ENCODE results near the gene CELA2B.

GRCh38 chr1:15427280-15427666 is 48.6 kb upstream of the CELA2B start:
- TF ChIP-seq ZC3H10 (CRISPR knock-in tag; IDR thresholded peaks at IDR 0.05) (no peak), ARNTL (CRISPR knock-in tag; IDR thresholded peaks at IDR 0.05; ENCODE audit: borderline replicate concordance, low read depth) (no peak), ZFP30 (CRISPR knock-in tag; IDR thresholded peaks at IDR 0.05) (no peak), CSDC2 (CRISPR knock-in tag; IDR thresholded peaks at IDR 0.05) (no peak), ISL1 (CRISPR knock-in tag; IDR thresholded peaks at IDR 0.05) (no peak), TCF4 (CRISPR knock-in tag; IDR thresholded peaks at IDR 0.05; ENCODE audit: borderline replicate concordance) (no peak), ZNF70 (CRISPR knock-in tag; IDR thresholded peaks at IDR 0.05) (no peak), RARB (CRISPR knock-in tag; IDR thresholded peaks at IDR 0.05) (no peak), ESRRG (CRISPR knock-in tag; IDR thresholded peaks at IDR 0.05) (no peak), TSHZ2 (CRISPR knock-in tag; IDR thresholded peaks at IDR 0.05) (no peak)
- TF ChIP-seq, protein P1, sequence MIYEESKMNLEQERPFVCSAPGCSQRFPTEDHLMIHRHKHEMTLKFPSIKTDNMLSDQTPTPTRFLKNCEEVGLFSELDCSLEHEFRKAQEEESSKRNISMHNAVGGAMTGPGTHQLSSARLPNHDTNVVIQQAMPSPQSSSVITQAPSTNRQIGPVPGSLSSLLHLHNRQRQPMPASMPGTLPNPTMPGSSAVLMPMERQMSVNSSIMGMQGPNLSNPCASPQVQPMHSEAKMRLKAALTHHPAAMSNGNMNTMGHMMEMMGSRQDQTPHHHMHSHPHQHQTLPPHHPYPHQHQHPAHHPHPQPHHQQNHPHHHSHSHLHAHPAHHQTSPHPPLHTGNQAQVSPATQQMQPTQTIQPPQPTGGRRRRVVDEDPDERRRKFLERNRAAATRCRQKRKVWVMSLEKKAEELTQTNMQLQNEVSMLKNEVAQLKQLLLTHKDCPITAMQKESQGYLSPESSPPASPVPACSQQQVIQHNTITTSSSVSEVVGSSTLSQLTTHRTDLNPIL (CRISPR knock-in tag; IDR thresholded peaks at IDR 0.05; ENCODE audit: low read depth), result no peak
